GM23338 (cell line): ENCODE results near the gene ZFYVE21. TPM values are rescaled to one million over a fixed set of nuclear protein-coding genes. Genes with fewer than 3 reads are reported as not detected.

Experiments used
- ATAC-seq: fragments of 200-7000 bp; cut with Tn5 transposase; 3 replicates; pipeline ENCODE4 v1.9.1; 2020
- DNase-seq: peaks from one replicate; pipeline ENCODE4 v3.0.0-alpha.2; 2015; ENCODE audit warnings: low spot score
- H2AFZ ChIP-seq: fragments of 200-600 bp; sonication (generic); 2 replicates; pipeline ENCODE4 v1.8.0; 2016; ENCODE audit warnings: antibody characterized with exemption, mild to moderate bottlenecking, moderate library complexity
- H3F3A ChIP-seq: fragments of 200-600 bp; sonication (generic); replicated peaks from 2 replicates; pipeline ENCODE4 v1.8.0; 2017; ENCODE audit warnings: antibody characterized with exemption, mixed run types, low read depth
- H3K27ac ChIP-seq: fragments of 200-600 bp; sonication (generic); 2 replicates; pipeline ENCODE4 v1.6.1; 2016; ENCODE audit warnings: low read depth
- H3K27me3 ChIP-seq: fragments of 200-600 bp; sonication (generic); 2 replicates; pipeline ENCODE4 v1.8.0; 2016; ENCODE audit warnings: mild to moderate bottlenecking, mixed run types, moderate library complexity; ENCODE audit not compliant: insufficient read depth
- H3K36me3 ChIP-seq: fragments of 200-600 bp; sonication (generic); 2 replicates; pipeline ENCODE4 v1.8.0; 2016; ENCODE audit warnings: mild to moderate bottlenecking; ENCODE audit not compliant: insufficient read depth
- H3K4me1 ChIP-seq: fragments of 200-600 bp; sonication (generic); 2 replicates; pipeline ENCODE4 v1.8.0; 2016; ENCODE audit warnings: mild to moderate bottlenecking, moderate library complexity; ENCODE audit not compliant: insufficient read depth
- H3K4me2 ChIP-seq: fragments of 200-600 bp; sonication (generic); 2 replicates; pipeline ENCODE4 v1.7.1; 2017; ENCODE audit warnings: mixed run types
- H3K4me3 ChIP-seq: fragments of 200-600 bp; sonication (generic); 2 replicates; pipeline ENCODE4 v1.6.1; 2016; ENCODE audit warnings: mixed run types
- H3K79me2 ChIP-seq: fragments of 200-600 bp; sonication (generic); replicated peaks from 2 replicates; pipeline ENCODE4 v1.8.0; 2017; ENCODE audit warnings: mild to moderate bottlenecking; ENCODE audit not compliant: insufficient read depth
- H3K9me2 ChIP-seq: fragments of 200-600 bp; sonication (generic); 2 replicates; pipeline ENCODE4 v1.8.0; 2017; ENCODE audit not compliant: insufficient read depth
- H4K20me1 ChIP-seq: fragments of 200-600 bp; sonication (generic); replicated peaks from 2 replicates; pipeline ENCODE4 v1.8.0; 2017; ENCODE audit warnings: mild to moderate bottlenecking; ENCODE audit not compliant: insufficient read depth
- H3K27ac Mint-ChIP-seq: 2 replicates; pipeline ENCODE4 v1.8.0; 2020; ENCODE audit warnings: inconsistent platforms, mild to moderate bottlenecking, moderate library complexity, mixed read lengths
- H3K27me3 Mint-ChIP-seq: 3 replicates; pipeline ENCODE4 v1.8.0; 2022; ENCODE audit warnings: low read depth, mild to moderate bottlenecking, moderate library complexity, mixed read lengths, inconsistent platforms; ENCODE audit not compliant: insufficient read depth, poor library complexity
- H3K36me3 Mint-ChIP-seq: 3 replicates; pipeline ENCODE4 v1.8.0; 2021; ENCODE audit warnings: low read depth, mild to moderate bottlenecking, inconsistent platforms, moderate library complexity, mixed read lengths
- H3K4me1 Mint-ChIP-seq: 3 replicates; pipeline ENCODE4 v1.8.0; 2020; ENCODE audit warnings: mild to moderate bottlenecking, inconsistent platforms, mixed read lengths
- H3K4me3 Mint-ChIP-seq: 3 replicates; pipeline ENCODE4 v1.8.0; 2021; ENCODE audit warnings: moderate library complexity, mild to moderate bottlenecking, inconsistent platforms, mixed read lengths
- H3K9me3 Mint-ChIP-seq: 3 replicates; pipeline ENCODE4 v1.8.0; 2020; ENCODE audit warnings: moderate library complexity, mild to moderate bottlenecking, inconsistent platforms, mixed read lengths
- CREB1 ChIP-seq: fragments of 250-450 bp; sonication (Bioruptor Pico); IDR thresholded peaks from 2 replicates; pipeline ENCODE4 v1.5.0; 2020; ENCODE audit warnings: low read depth, mild to moderate bottlenecking, moderate library complexity
- JUNB ChIP-seq: IDR thresholded peaks from one replicate; pipeline ENCODE4 v1.6.1; 2016; ENCODE audit warnings: antibody characterized with exemption; ENCODE audit not compliant: unreplicated experiment
- POLR2AphosphoS5 ChIP-seq: IDR thresholded peaks from 2 replicates; pipeline ENCODE4 v1.6.1; 2016; ENCODE audit warnings: antibody characterized with exemption, low read depth
- REST ChIP-seq: IDR thresholded peaks from one replicate; pipeline ENCODE4 v1.6.1; 2018; ENCODE audit warnings: antibody characterized with exemption; ENCODE audit not compliant: unreplicated experiment
- ZNF462 ChIP-seq: fragments of 250-450 bp; sonication (Bioruptor Pico); IDR thresholded peaks from 2 replicates; pipeline ENCODE4 v1.5.0; 2020; ENCODE audit warnings: mild to moderate bottlenecking, moderate library complexity
- polyA plus RNA-seq: library from polyadenylated mRNA; unstranded; fragments of >200 nt; fragmentation: Nextera tagmentation; extraction: Ambion mirVana; gene quantifications from 2 replicates; pipeline ENCODE4 v1.2.1, GENCODE V29; 2016
- total RNA-seq: library from RNA; depleted of rRNA; stranded (reverse); fragments of >200 nt; shearing (Covaris generic); gene quantifications from 2 replicates; pipeline ENCODE4 v1.2.3, GENCODE V29; 2014

Gene ZFYVE21
- total and polyA plus RNA-seq, 2 experiments from 2014 or later = 88.0 to 89.6 TPM

- TF ChIP-seq ZNF462 (CRISPR knock-in tag) (no peak), REST (no peak), CREB1 (no peak)
Measured at GRCh38 chr14:103687712-103688111, 27.9 kb upstream of the ZFYVE21 start (continued).

- H3K36me3 Mint-ChIP-seq = peaks cover 44% of the 10 kb centered on the region
- no peak overlapping the region for H3K4me3 Mint-ChIP-seq
- H3K4me1 Mint-ChIP-seq = peaks cover 3% of the 10 kb centered on the region; the same call in 2 of the 3 replicates
- Histone ChIP-seq H3K4me3 (no peak overlapping the region), H2AFZ (no peak overlapping the region), H3K9me2 (no peaks in the 10 kb centered on the region), H3K79me2 (peaks cover 37% of the 10 kb centered on the region), H3F3A (peaks cover 6% of the 10 kb centered on the region; the same call in 1 of the 2 replicates), H3K4me2 (no peak overlapping the region), H3K27ac (no peak overlapping the region), H3K36me3 (peaks cover 32% of the 10 kb centered on the region), H3K4me1 (no peaks in the 10 kb centered on the region), H4K20me1 (peaks cover 24% of the 10 kb centered on the region), H3K27me3 (no peaks in the 10 kb centered on the region)
- ATAC-seq (no peak), DNase-seq (no peak)
- H3K27ac Mint-ChIP-seq = peak overlapping the region; percentile 44; the same call in 1 of the 2 replicates
- H3K9me3 Mint-ChIP-seq = no peaks in the 10 kb centered on the region
- peaks cover 5% of the 10 kb centered on the region for H3K27me3 Mint-ChIP-seq
- TF ChIP-seq JUNB = no peak
- no peak for TF ChIP-seq ZNF462 (CRISPR knock-in tag)
- no peak for TF ChIP-seq POLR2AphosphoS5
Measured at GRCh38 chr14:103688441-103688840, 27.2 kb upstream of the ZFYVE21 start.
